HG03521 (cell line): Measurements from ENCODE around the gene BHLHA15.

Experiments used
- ATAC-seq: cut with Tn5 transposase; IDR thresholded peaks from one replicate; pipeline ENCODE4 v1.9.1; 2021; ENCODE audit warnings: mild to moderate bottlenecking, moderate library complexity; ENCODE audit not compliant: unreplicated experiment

BHLHA15 gene

GRCh38 chr7:98223351-98223897 lies 12.2 kb downstream of the BHLHA15 start:
- ATAC-seq, result no peak

- ATAC-seq, result no peak
Observed at GRCh38 chr7:98223898-98224700, 12.9 kb downstream of the BHLHA15 start.

GRCh38 chr7:98224701-98225181 lies 13.5 kb downstream of the BHLHA15 start:
- no peak for ATAC-seq

- no peak for ATAC-seq
Observed at GRCh38 chr7:98225913-98226614, 14.8 kb downstream of the BHLHA15 start.

GRCh38 chr7:98227939-98228338 lies 16.7 kb downstream of the BHLHA15 start:
- ATAC-seq, result no peak

GRCh38 chr7:98228801-98229200 lies 17.6 kb downstream of the BHLHA15 start:
- ATAC-seq, result no peak

GRCh38 chr7:98229441-98229840 lies 18.2 kb downstream of the BHLHA15 start:
- ATAC-seq, result no peak

- ATAC-seq, result no peak
Observed at GRCh38 chr7:98229991-98230745, 18.9 kb downstream of the BHLHA15 start.

GRCh38 chr7:98230746-98231471 lies 19.7 kb downstream of the BHLHA15 start:
- ATAC-seq, result no peak

- no peak for ATAC-seq
Observed at GRCh38 chr7:98231493-98232262, 20.4 kb downstream of the BHLHA15 start.

GRCh38 chr7:98232263-98232585 lies 21.0 kb downstream of the BHLHA15 start:
- ATAC-seq, result no peak

- no peak for ATAC-seq
Observed at GRCh38 chr7:98232799-98233198, 21.6 kb downstream of the BHLHA15 start.

- ATAC-seq, result no peak
Observed at GRCh38 chr7:98233219-98234070, 22.2 kb downstream of the BHLHA15 start.

- ATAC-seq, result no peak
Observed at GRCh38 chr7:98234429-98235147, 23.3 kb downstream of the BHLHA15 start.

GRCh38 chr7:98235901-98236300 lies 24.7 kb downstream of the BHLHA15 start:
- no peak for ATAC-seq

- ATAC-seq, result no peak
Observed at GRCh38 chr7:98236355-98237185, 25.3 kb downstream of the BHLHA15 start.

- ATAC-seq, result no peak
Observed at GRCh38 chr7:98238076-98238475, 26.8 kb downstream of the BHLHA15 start.
